H9 (cell line): ENCODE measurements around the gene OPN5. TPM values are rescaled to one million over a fixed set of nuclear protein-coding genes. Genes with fewer than 3 reads are reported as not detected.

Experiments used
- DNase-seq: peaks from one replicate; pipeline ENCODE4 v3.0.0-alpha.2; 2017
- H2AFZ ChIP-seq: one replicate; pipeline ENCODE4 v1.6.1; 2013; ENCODE audit warnings: mild to moderate bottlenecking, low read length, control low read depth, moderate library complexity
- H2AK5ac ChIP-seq: 2 replicates; pipeline ENCODE4 v1.6.1; 2013; ENCODE audit warnings: low read length, control low read depth, mixed read lengths; ENCODE audit not compliant: insufficient read length
- H2BK120ac ChIP-seq: one replicate; pipeline ENCODE4 v1.6.1; 2013; ENCODE audit warnings: low read depth, mild to moderate bottlenecking, low read length, control low read depth, inconsistent platforms; ENCODE audit not compliant: poor library complexity, severe bottlenecking
- H2BK12ac ChIP-seq: 2 replicates; pipeline ENCODE4 v1.6.1; 2013; ENCODE audit warnings: low read length, control low read depth, mixed read lengths, low read depth; ENCODE audit not compliant: insufficient read length
- H2BK15ac ChIP-seq: 2 replicates; pipeline ENCODE4 v1.6.1; 2013; ENCODE audit warnings: low read depth, low read length, control low read depth
- H2BK20ac ChIP-seq: one replicate; pipeline ENCODE4 v1.6.1; 2013; ENCODE audit warnings: low read depth, mild to moderate bottlenecking, low read length, control low read depth, inconsistent platforms; ENCODE audit not compliant: poor library complexity, severe bottlenecking
- H2BK5ac ChIP-seq: 2 replicates; pipeline ENCODE4 v1.6.1; 2013; ENCODE audit warnings: low read length, control low read depth, mixed read lengths; ENCODE audit not compliant: insufficient read length
- H3K14ac ChIP-seq: 2 replicates; pipeline ENCODE4 v1.6.1; 2013; ENCODE audit warnings: low read length, control low read depth; ENCODE audit not compliant: insufficient read depth
- H3K18ac ChIP-seq: 2 replicates; pipeline ENCODE4 v1.6.1; 2013; ENCODE audit warnings: low read depth, mild to moderate bottlenecking, mixed read lengths, low read length, control low read depth; ENCODE audit not compliant: insufficient read length
- H3K23ac ChIP-seq: 2 replicates; pipeline ENCODE4 v1.6.1; 2013; ENCODE audit warnings: low read length, control low read depth, mixed read lengths, low read depth; ENCODE audit not compliant: insufficient read length
- H3K23me2 ChIP-seq: 2 replicates; pipeline ENCODE4 v1.6.1; 2013; ENCODE audit warnings: low read depth, mild to moderate bottlenecking, mixed read lengths, low read length, control low read depth; ENCODE audit not compliant: insufficient read length, poor library complexity, severe bottlenecking
- H3K27ac ChIP-seq: 2 replicates; pipeline ENCODE4 v1.5.1; 2013; ENCODE audit warnings: low read length, control low read depth, mixed read lengths, low read depth; ENCODE audit not compliant: insufficient read length
- H3K27me3 ChIP-seq: 2 replicates; pipeline ENCODE4 v1.6.1; 2013; ENCODE audit warnings: low read length, control low read depth, inconsistent platforms; ENCODE audit not compliant: insufficient read depth
- H3K4ac ChIP-seq: 2 replicates; pipeline ENCODE4 v1.6.1; 2013; ENCODE audit warnings: low read depth, mild to moderate bottlenecking, control low read depth, inconsistent platforms, low read length, moderate library complexity
- H3K4me1 ChIP-seq: 2 replicates; pipeline ENCODE4 v1.6.1; 2013; ENCODE audit warnings: low read length, control low read depth, inconsistent platforms; ENCODE audit not compliant: insufficient read depth
- H3K4me2 ChIP-seq: 2 replicates; pipeline ENCODE4 v1.6.1; 2013; ENCODE audit warnings: low read length, control low read depth, mixed read lengths; ENCODE audit not compliant: insufficient read length, insufficient read depth
- H3K56ac ChIP-seq: 2 replicates; pipeline ENCODE4 v1.6.1; 2013; ENCODE audit warnings: low read depth, mild to moderate bottlenecking, mixed read lengths, low read length, control low read depth; ENCODE audit not compliant: insufficient read length
- H3K79me1 ChIP-seq: 2 replicates; pipeline ENCODE4 v1.6.1; 2013; ENCODE audit warnings: low read depth, mild to moderate bottlenecking, moderate library complexity, low read length, control low read depth, inconsistent platforms; ENCODE audit not compliant: insufficient read depth, poor library complexity, severe bottlenecking
- H3K79me2 ChIP-seq: 2 replicates; pipeline ENCODE4 v1.6.1; 2013; ENCODE audit warnings: low read length, control low read depth, inconsistent platforms; ENCODE audit not compliant: insufficient read depth
- H3K9ac ChIP-seq: 2 replicates; pipeline ENCODE4 v1.6.1; 2013; ENCODE audit warnings: low read length, control low read depth, mixed read lengths; ENCODE audit not compliant: insufficient read length; ENCODE audit errors: extremely low read depth
- H3K9me3 ChIP-seq: one replicate; pipeline ENCODE4 v1.6.1; 2013; ENCODE audit warnings: low read depth, low read length, inconsistent platforms; ENCODE audit not compliant: control insufficient read depth
- H3T11ph ChIP-seq: one replicate; pipeline ENCODE4 v1.6.1; 2013; ENCODE audit warnings: mild to moderate bottlenecking, low read length, control low read depth, inconsistent platforms
- H4K20me1 ChIP-seq: one replicate; pipeline ENCODE4 v1.6.1; 2013; ENCODE audit not compliant: control insufficient read depth, insufficient read length, insufficient read depth
- H4K5ac ChIP-seq: 2 replicates; pipeline ENCODE4 v1.6.1; 2013; ENCODE audit warnings: low read depth, mild to moderate bottlenecking, mixed read lengths, low read length, control low read depth; ENCODE audit not compliant: insufficient read length
- H4K8ac ChIP-seq: replicated peaks from 2 replicates; pipeline ENCODE4 v1.6.1; 2013; ENCODE audit warnings: low read length, control low read depth, mixed read lengths, low read depth; ENCODE audit not compliant: insufficient read length
- H4K91ac ChIP-seq: 2 replicates; pipeline ENCODE4 v1.6.1; 2013; ENCODE audit warnings: low read depth, mild to moderate bottlenecking, moderate library complexity, mixed read lengths, low read length, control low read depth; ENCODE audit not compliant: insufficient read length
- H3K27ac Mint-ChIP-seq, 3 experiments: 2 replicates in 2 of 3; 3 replicates in 1 of 3; pipeline ENCODE4 v1.8.0; 2020 to 2021; ENCODE audit warnings: mixed read lengths in 3 of 3, mild to moderate bottlenecking in 1 of 3, moderate library complexity in 1 of 3
- H3K27me3 Mint-ChIP-seq: 2 replicates; pipeline ENCODE4 v1.8.0; 2021; ENCODE audit warnings: low read depth, mild to moderate bottlenecking, moderate library complexity, mixed read lengths
- H3K36me3 Mint-ChIP-seq, 3 experiments: 2 replicates in 2 of 3; 3 replicates in 1 of 3; pipeline ENCODE4 v1.8.0; 2020 to 2021; ENCODE audit warnings: low read depth in 3 of 3, mixed read lengths in 3 of 3; ENCODE audit not compliant: insufficient read depth in 1 of 3
- H3K4me1 Mint-ChIP-seq, 2 experiments: 2 replicates each; pipeline ENCODE4 v1.8.0; 2020; ENCODE audit warnings: mixed read lengths in 2 of 2
- H3K4me3 Mint-ChIP-seq, 2 experiments: 2 replicates in 1 of 2; 3 replicates in 1 of 2; pipeline ENCODE4 v1.8.0; 2020 to 2021; ENCODE audit warnings: mild to moderate bottlenecking in 2 of 2, mixed read lengths in 2 of 2, moderate library complexity in 1 of 2
- H3K9me3 Mint-ChIP-seq, 2 experiments: 2 replicates in 1 of 2; 3 replicates in 1 of 2; pipeline ENCODE4 v1.8.0; 2020; ENCODE audit warnings: mild to moderate bottlenecking in 2 of 2, mixed read lengths in 2 of 2, moderate library complexity in 1 of 2
- CTCF ChIP-seq: fragments of 200-600 bp; sonication (generic); conservative IDR thresholded peaks from 3 replicates; pipeline ENCODE4 v1.8.0; 2021; ENCODE audit warnings: antibody characterized with exemption, mild to moderate bottlenecking
- WGBS: extraction: QIAGEN DNeasy Blood & Tissue Kit; methylation state at CpG from one replicate; pipeline ENCODE4 v1.1.7; 2013; ENCODE audit warnings: missing lambda C conversion rate, low lambda C conversion rate, mixed read lengths; ENCODE audit not compliant: insufficient read length; ENCODE audit errors: extremely low coverage; 5-methylcytosine and 5-hydroxymethylcytosine counted together
- total RNA-seq: library from RNA; stranded (reverse); gene quantifications from 2 replicates; pipeline ENCODE4 v1.2.1, GENCODE V29; 2021

The OPN5 gene
- total RNA-seq, 1 experiment from 2014 or later, result not detected

- Histone ChIP-seq H3K4me1 (no peaks in the 10 kb centered on the region), H3K18ac (no peak overlapping the region), H3K79me2 (no peaks in the 10 kb centered on the region), H3K23ac (no peak overlapping the region), H3K9me3 (no peaks in the 10 kb centered on the region), H2BK120ac (no peak overlapping the region), H2BK15ac (no peak overlapping the region), H3K56ac (no peak overlapping the region), H2BK20ac (no peak overlapping the region), H4K8ac (no peak overlapping the region), H4K5ac (no peak overlapping the region), H4K20me1 (no peaks in the 10 kb centered on the region), H2AK5ac (no peak overlapping the region), H3K4me2 (no peak overlapping the region), H2BK5ac (no peak overlapping the region), H3K23me2 (no peaks in the 10 kb centered on the region), H3K79me1 (no peaks in the 10 kb centered on the region), H3T11ph (no peak overlapping the region), H2BK12ac (no peak overlapping the region), H3K9ac (no peak overlapping the region), H3K27me3 (no peaks in the 10 kb centered on the region), H3K27ac (no peak overlapping the region), H4K91ac (no peak overlapping the region), H3K14ac (no peak overlapping the region), H3K4ac (no peak overlapping the region), H2AFZ (no peak overlapping the region)
- no CpG with 5 or more reads among the region's 2 CpGs for WGBS
- Mint-ChIP-seq H3K9me3 (no peaks in the 10 kb centered on the region), H3K36me3 (no peaks in the 10 kb centered on the region), H3K4me1 (no peaks in the 10 kb centered on the region), H3K27me3 (peaks cover 2% of the 10 kb centered on the region), H3K4me3 (no peak overlapping the region), H3K27ac (no peak overlapping the region; a peak in 1 of 7 replicates)
- DNase-seq, result no peak
- no peak for TF ChIP-seq CTCF
Observed at GRCh38 chr6:47804821-47805220, 23.0 kb downstream of the OPN5 start.
